Neural crest cell (in vitro differentiated cells): ENCODE data around the gene PTPRG. TPM values are rescaled to one million over a fixed set of nuclear protein-coding genes. Genes with fewer than 3 reads are reported as not detected.
A peak's percentile ranks its signal among the peaks of the same experiment; 100 is the strongest.

Experiments used
- DNase-seq: peaks from one replicate; pipeline ENCODE4 v3.0.0; 2021; ENCODE audit warnings: low read depth, mixed read lengths, low spot score
- H3K27ac Mint-ChIP-seq: one replicate; pipeline ENCODE4 v1.8.0; 2021; ENCODE audit warnings: mild to moderate bottlenecking, mixed read lengths; ENCODE audit not compliant: unreplicated experiment
- H3K27me3 Mint-ChIP-seq: 2 replicates; pipeline ENCODE4 v1.8.0; 2021; ENCODE audit warnings: low read depth, mild to moderate bottlenecking, mixed read lengths
- H3K36me3 Mint-ChIP-seq: 2 replicates; pipeline ENCODE4 v1.8.0; 2021; ENCODE audit warnings: low read depth, mild to moderate bottlenecking, mixed read lengths
- H3K4me1 Mint-ChIP-seq: 2 replicates; pipeline ENCODE4 v1.8.0; 2021; ENCODE audit warnings: mixed read lengths
- H3K4me3 Mint-ChIP-seq: one replicate; pipeline ENCODE4 v1.8.0; 2021; ENCODE audit warnings: mild to moderate bottlenecking, mixed read lengths
- H3K9me3 Mint-ChIP-seq: 2 replicates; pipeline ENCODE4 v1.8.0; 2021; ENCODE audit warnings: mixed read lengths
- total RNA-seq: library from RNA; stranded (reverse); gene quantifications from 2 replicates; pipeline ENCODE4 v1.2.1, GENCODE V29; 2021
- TF ChIP-seq, protein P1 (sequence below): fragments of 200-600 bp; sonication (generic); conservative IDR thresholded peaks from 2 replicates; pipeline ENCODE4 v1.5.0; 2021; ENCODE audit warnings: antibody characterized with exemption, mild to moderate bottlenecking

PTPRG gene
- total RNA-seq, 1 donor from 2014 or later, result 41.2 TPM

DNA sequence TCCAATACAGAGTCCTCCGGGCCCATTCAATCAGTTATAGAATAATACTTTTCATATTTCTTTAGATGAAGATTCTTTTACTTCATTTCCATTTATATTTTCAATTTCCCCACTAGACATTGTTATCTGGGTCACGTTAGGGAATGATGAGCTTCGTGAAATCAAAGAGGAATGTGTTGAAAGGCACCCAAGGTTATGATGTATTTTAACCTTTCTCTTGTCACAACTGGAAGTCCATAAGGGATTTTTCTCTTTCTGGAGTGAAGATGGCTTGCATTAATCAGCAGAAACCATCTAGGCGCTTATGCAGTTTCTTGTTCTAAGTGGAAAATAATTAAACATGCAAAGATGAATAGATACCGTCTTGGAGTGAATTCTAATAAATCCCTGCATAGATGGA, 631.5 kb downstream of the PTPRG start:
- Mint-ChIP-seq H3K27ac (no peak overlapping the region), H3K9me3 (no peaks in the 10 kb centered on the region), H3K27me3 (no peaks in the 10 kb centered on the region), H3K36me3 (peaks cover 5% of the 10 kb centered on the region), H3K4me3 (no peak overlapping the region), H3K4me1 (peaks cover 33% of the 10 kb centered on the region)
- DNase-seq, result no peak
- TF ChIP-seq, protein P1, sequence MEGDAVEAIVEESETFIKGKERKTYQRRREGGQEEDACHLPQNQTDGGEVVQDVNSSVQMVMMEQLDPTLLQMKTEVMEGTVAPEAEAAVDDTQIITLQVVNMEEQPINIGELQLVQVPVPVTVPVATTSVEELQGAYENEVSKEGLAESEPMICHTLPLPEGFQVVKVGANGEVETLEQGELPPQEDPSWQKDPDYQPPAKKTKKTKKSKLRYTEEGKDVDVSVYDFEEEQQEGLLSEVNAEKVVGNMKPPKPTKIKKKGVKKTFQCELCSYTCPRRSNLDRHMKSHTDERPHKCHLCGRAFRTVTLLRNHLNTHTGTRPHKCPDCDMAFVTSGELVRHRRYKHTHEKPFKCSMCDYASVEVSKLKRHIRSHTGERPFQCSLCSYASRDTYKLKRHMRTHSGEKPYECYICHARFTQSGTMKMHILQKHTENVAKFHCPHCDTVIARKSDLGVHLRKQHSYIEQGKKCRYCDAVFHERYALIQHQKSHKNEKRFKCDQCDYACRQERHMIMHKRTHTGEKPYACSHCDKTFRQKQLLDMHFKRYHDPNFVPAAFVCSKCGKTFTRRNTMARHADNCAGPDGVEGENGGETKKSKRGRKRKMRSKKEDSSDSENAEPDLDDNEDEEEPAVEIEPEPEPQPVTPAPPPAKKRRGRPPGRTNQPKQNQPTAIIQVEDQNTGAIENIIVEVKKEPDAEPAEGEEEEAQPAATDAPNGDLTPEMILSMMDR, result no peak

- H3K36me3 Mint-ChIP-seq, result peaks cover 5% of the 10 kb centered on the region
- no peaks in the 10 kb centered on the region for H3K9me3 Mint-ChIP-seq
- no peak overlapping the region for H3K4me3 Mint-ChIP-seq
- no peaks in the 10 kb centered on the region for H3K27me3 Mint-ChIP-seq
- no peak overlapping the region for H3K27ac Mint-ChIP-seq
- no peak for DNase-seq
- peaks cover 28% of the 10 kb centered on the region for H3K4me1 Mint-ChIP-seq
- TF ChIP-seq, protein P1, result no peak
Measured at GRCh38 chr3:62193586-62194345, 632.4 kb downstream of the PTPRG start.

DNA sequence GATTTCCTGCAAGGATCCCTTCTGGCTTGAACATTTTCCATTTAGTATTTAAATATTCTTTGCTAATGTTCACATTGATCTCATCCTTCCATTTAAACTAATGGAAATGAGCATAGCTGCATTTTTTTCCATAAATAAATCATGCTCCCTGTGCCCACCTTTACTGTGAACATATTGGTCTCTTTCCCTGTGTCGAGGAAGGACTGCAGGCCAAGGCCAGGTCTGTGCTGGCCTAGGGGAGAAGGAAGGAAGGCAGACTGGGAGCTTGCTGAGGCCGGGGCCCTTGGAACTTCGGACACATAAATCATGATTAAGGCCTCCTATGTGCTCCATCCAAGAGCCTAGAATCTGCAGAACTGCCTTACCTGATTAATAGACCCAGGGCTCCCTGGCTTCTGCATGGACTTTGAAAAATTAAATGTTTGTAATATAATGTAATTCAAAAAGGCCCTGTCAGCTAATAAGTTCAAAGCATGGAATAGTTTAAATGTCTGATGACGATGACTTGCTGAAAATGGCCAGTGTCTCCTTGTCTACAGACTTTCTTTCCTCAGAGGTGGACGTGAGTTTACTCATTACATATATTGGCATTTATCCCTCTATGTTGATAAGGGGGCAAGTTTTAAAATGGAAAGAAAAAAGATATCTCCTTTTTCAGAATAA, 636.1 kb downstream of the PTPRG start:
- Mint-ChIP-seq H3K4me3 (no peak overlapping the region), H3K4me1 (peaks cover 9% of the 10 kb centered on the region), H3K27ac (no peak overlapping the region), H3K9me3 (no peaks in the 10 kb centered on the region), H3K27me3 (no peaks in the 10 kb centered on the region), H3K36me3 (peaks cover 5% of the 10 kb centered on the region)
- TF ChIP-seq, protein P1, result no peak
- no peak for DNase-seq

GRCh38 chr3:62199126-62199525, 637.8 kb downstream of the PTPRG start:
- no peaks in the 10 kb centered on the region for H3K27me3 Mint-ChIP-seq
- H3K9me3 Mint-ChIP-seq, result no peaks in the 10 kb centered on the region
- H3K27ac Mint-ChIP-seq, result no peak overlapping the region
- TF ChIP-seq, protein P1, result no peak
- H3K4me1 Mint-ChIP-seq, result no peaks in the 10 kb centered on the region
- H3K4me3 Mint-ChIP-seq, result no peak overlapping the region
- no peak for DNase-seq
- H3K36me3 Mint-ChIP-seq, result peaks cover 5% of the 10 kb centered on the region

- Mint-ChIP-seq H3K36me3 (peaks cover 8% of the 10 kb centered on the region), H3K4me3 (no peak overlapping the region), H3K27ac (no peak overlapping the region), H3K27me3 (no peaks in the 10 kb centered on the region), H3K9me3 (no peaks in the 10 kb centered on the region), H3K4me1 (no peaks in the 10 kb centered on the region)
- DNase-seq, result peak; percentile 31
- TF ChIP-seq, protein P1, result peak; percentile 81
Measured at GRCh38 chr3:62201438-62202035, 640.2 kb downstream of the PTPRG start.
